ENCODE measurements around the gene OR8G5.
"Not testable (repeated sequence)": the region's sequence is repeated elsewhere in the genome, so short reads cannot be mapped to it uniquely, and the experiment has no call there.

DNA sequence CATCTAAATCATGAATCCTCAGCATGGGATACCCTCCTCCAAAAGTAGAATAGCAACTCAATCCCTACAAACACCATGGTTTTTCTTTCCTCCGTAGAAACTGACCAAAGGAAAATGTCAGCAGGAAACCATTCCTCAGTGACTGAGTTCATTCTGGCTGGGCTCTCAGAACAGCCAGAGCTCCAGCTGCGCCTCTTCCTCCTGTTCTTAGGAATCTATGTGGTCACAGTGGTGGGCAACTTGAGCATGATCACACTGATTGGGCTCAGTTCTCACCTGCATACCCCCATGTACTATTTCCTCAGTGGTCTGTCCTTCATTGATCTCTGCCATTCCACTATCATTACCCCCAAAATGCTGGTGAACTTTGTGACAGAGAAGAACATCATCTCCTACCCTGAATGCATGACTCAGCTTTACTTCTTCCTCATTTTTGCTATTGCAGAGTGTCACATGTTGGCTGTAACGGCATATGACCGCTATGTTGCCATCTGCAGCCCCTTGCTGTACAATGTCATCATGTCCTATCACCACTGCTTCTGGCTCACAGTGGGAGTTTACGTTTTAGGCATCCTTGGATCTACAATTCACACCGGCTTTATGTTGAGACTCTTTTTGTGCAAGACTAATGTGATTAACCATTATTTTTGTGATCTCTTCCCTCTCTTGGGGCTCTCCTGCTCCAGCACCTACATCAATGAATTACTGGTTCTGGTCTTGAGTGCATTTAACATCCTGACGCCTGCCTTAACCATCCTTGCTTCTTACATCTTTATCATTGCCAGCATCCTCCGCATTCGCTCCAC is 31.4 kb upstream of the OR8G5 start:
- TF ChIP-seq, protein P1, sequence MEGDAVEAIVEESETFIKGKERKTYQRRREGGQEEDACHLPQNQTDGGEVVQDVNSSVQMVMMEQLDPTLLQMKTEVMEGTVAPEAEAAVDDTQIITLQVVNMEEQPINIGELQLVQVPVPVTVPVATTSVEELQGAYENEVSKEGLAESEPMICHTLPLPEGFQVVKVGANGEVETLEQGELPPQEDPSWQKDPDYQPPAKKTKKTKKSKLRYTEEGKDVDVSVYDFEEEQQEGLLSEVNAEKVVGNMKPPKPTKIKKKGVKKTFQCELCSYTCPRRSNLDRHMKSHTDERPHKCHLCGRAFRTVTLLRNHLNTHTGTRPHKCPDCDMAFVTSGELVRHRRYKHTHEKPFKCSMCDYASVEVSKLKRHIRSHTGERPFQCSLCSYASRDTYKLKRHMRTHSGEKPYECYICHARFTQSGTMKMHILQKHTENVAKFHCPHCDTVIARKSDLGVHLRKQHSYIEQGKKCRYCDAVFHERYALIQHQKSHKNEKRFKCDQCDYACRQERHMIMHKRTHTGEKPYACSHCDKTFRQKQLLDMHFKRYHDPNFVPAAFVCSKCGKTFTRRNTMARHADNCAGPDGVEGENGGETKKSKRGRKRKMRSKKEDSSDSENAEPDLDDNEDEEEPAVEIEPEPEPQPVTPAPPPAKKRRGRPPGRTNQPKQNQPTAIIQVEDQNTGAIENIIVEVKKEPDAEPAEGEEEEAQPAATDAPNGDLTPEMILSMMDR (IDR thresholded peaks at IDR 0.05; ENCODE audit: poor library complexity, severe bottlenecking): not testable (repeated sequence)
- TF ChIP-seq EZH2 (IDR thresholded peaks at IDR 0.05; ENCODE audit: borderline replicate concordance, insufficient read depth, low read length, poor library complexity, severe bottlenecking); EP300 (conservative IDR thresholded peaks at IDR 0.05; ENCODE audit: poor library complexity, severe bottlenecking); REST (IDR thresholded peaks at IDR 0.05; ENCODE audit: borderline replicate concordance); TAF1 (IDR thresholded peaks at IDR 0.05; ENCODE audit: low read depth); POLR2AphosphoS5 (IDR thresholded peaks at IDR 0.05); SMC3 (conservative IDR thresholded peaks at IDR 0.05; ENCODE audit: poor library complexity): not testable (repeated sequence)

Measured in neural cell (in vitro differentiated cells).